Adipocyte (in vitro differentiated cells): ENCODE data around the gene IRX4.

Experiments
- DNase-seq: peaks from one replicate; pipeline ENCODE4 v3.0.0-alpha.2; 2015; ENCODE audit warnings: low read depth
- H3K27me3 ChIP-seq: replicated peaks from 2 replicates; pipeline ENCODE4 v1.7.0; 2013; ENCODE audit warnings: mild to moderate bottlenecking, low read length, moderate library complexity; ENCODE audit not compliant: control insufficient read depth, insufficient read depth
- H3K36me3 ChIP-seq: 2 replicates; pipeline ENCODE4 v1.7.0; 2013; ENCODE audit warnings: low read length, mild to moderate bottlenecking, moderate library complexity; ENCODE audit not compliant: control insufficient read depth, insufficient read depth, severe bottlenecking
- H3K4me1 ChIP-seq: 2 replicates; pipeline ENCODE4 v1.7.0; 2013; ENCODE audit warnings: mild to moderate bottlenecking, low read length, moderate library complexity; ENCODE audit not compliant: control insufficient read depth, insufficient read depth
- H3K4me3 ChIP-seq: 2 replicates; pipeline ENCODE4 v1.7.0; 2013; ENCODE audit warnings: mild to moderate bottlenecking, low read length, moderate library complexity
- H3K9ac ChIP-seq: 2 replicates; pipeline ENCODE4 v1.7.0; 2013; ENCODE audit warnings: mild to moderate bottlenecking, low read length, moderate library complexity
- H3K9me3 ChIP-seq: 2 replicates; pipeline ENCODE4 v1.7.0; 2013; ENCODE audit warnings: mild to moderate bottlenecking, low read length, moderate library complexity; ENCODE audit not compliant: control insufficient read depth

The IRX4 gene

DNA sequence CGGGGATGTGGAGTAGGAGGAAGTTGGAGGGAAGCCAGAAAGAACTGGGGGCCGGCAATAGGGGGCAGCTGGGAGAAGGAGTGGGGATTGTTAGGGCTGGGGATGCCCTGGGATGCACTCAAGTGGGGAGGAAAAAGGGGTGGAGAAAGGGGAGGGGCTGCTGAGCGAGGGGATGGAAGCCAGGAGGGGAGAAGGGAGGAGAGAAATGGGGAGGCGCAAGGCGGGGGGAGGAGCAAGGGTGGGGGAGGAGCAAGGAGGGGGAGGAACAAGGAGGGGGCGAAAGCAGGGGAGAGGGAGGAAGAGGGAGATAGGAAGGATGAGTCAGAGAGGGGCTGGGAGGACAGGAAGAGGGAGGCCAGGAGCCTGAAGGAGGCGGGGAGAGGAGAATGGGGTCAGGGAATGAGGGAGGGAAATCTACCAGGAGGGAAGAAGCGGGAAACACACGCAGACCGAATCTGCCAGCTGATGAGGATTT, 1.6 kb downstream of the IRX4 start:
- Histone ChIP-seq H3K9ac (no peak overlapping the region), H3K27me3 (peaks cover 56% of the 10 kb centered on the region), H3K4me3 (no peak overlapping the region), H3K9me3 (no peaks in the 10 kb centered on the region), H3K36me3 (no peaks in the 10 kb centered on the region), H3K4me1 (no peaks in the 10 kb centered on the region)
- no peak for DNase-seq

DNA sequence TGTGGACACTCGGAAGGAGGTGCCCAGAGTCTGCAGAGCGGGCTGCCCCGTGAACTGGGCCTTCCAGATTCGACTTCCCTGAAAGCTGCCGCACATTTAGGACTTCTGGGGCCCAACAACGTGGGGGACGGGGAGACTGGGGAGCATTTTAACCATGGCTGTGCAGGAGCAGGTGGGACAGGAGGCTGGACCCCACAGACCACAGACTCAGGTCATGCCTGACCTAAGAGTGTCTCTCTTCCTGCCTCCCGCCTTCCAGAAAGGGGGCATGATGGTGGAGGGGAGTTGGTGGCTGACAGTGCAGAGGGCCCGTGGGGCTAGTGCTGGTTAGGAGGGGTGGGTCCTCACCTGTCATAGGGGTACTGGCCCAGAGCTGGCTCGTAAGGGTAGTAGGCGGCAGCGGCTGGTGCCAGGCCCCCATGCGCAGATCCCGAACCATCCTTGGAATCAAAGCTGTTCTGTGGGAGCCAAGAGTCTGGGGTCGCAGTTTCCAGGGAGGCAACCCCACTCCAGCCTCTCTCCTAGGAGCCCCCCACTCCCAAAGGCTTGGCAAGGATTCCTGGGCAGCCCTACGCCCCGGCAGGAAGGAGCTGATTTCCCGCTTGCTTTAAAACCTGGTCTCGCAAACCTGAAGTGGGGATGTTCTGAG, 2.2 kb downstream of the IRX4 start:
- H3K4me3 ChIP-seq = no peak overlapping the region
- H3K27me3 ChIP-seq = peaks cover 56% of the 10 kb centered on the region
- H3K9ac ChIP-seq = no peak overlapping the region
- no peaks in the 10 kb centered on the region for H3K4me1 ChIP-seq
- DNase-seq = no peak
- H3K36me3 ChIP-seq = no peaks in the 10 kb centered on the region
- H3K9me3 ChIP-seq = no peaks in the 10 kb centered on the region

DNA sequence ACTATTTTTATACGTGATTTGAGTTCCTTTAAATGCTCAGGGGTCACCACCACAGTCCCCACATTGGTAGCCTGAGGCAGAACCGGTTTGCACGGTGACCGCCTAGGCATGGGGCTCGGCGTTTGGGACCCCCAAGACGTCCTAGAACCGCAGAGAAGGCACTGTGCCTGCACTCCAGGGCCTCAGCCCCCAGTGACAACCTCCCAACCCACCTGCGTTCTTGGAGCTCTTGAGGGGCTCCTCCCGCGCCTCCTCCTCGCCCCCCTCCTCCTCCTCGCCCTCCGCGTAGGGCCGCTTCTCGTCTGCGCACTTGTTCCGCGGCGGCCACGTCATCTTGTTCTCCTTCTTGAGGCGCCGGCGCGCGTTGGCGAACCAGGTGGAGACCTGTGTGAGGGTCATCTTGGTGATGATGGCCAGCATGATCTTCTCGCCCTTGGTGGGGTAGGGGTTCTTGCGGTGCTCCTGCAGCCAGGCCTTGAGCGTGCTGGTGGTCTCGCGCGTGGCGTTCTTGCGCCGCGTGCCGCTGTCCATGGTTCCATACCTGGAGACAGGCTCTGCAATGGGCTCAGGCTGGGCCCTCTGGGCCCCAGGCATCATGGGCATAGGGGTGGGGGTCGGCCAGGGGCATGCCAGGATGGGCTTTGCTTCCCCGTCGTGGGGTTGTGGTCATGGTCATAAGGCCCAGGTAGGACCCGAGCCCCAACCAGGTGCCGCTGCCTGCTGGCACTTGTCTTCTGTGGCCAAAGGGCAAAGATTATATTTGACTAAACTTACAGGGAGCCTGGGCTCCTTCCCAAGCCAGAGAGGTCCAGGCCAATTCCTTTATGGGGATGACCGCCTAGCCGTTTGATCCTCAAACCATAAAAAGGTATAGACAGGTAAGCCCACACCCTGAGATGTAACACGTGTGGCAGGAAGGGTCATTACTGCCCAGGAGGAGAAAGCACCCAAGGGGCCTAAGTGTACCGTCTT, 3.1 kb downstream of the IRX4 start:
- Histone ChIP-seq H3K9ac (no peak overlapping the region), H3K4me1 (no peaks in the 10 kb centered on the region), H3K36me3 (no peaks in the 10 kb centered on the region), H3K27me3 (peaks cover 53% of the 10 kb centered on the region), H3K4me3 (no peak overlapping the region), H3K9me3 (no peaks in the 10 kb centered on the region)
- no peak for DNase-seq

DNA sequence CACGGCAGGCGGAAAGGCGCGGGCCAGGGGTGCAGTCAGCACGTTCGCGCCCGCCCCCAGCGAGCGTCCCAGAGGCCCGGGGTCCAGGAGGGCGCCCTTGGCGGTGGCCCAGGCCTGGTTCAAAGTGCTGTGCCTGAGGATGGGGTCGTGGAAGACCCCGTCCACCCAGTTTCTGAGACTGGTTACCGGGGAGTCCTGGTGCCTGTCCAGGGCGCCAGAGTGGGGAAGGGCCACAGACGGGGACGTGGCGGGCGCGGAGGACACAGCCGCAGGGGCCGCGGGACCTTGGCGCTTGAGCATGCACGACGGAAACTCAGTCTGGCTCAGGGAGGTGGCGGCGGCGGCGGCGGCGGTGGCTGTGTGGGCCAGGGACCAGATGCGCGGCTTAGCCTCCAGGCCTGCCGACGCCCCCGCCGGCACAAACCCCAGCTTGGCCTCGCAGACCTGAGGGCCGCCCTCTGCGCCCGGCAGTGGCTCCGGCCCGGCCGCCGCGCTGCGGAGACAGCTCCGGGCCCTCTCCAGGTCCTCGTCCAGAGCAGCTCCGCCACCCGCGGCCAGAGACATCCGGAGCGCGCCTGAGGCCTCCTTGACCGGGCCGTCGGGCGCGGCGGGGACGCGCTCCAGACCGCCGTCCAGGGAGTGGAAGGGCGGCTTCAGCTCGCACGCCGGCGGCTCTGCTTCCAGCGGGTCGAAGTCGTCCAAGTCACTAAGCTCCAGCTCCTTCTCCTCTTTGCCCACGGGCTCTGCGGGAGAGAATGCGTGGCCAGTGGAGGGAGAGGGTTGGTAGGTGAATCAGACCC, 4.5 kb downstream of the IRX4 start:
- H3K4me1 ChIP-seq = no peaks in the 10 kb centered on the region
- no peaks in the 10 kb centered on the region for H3K9me3 ChIP-seq
- no peak overlapping the region for H3K9ac ChIP-seq
- H3K36me3 ChIP-seq = no peaks in the 10 kb centered on the region
- H3K27me3 ChIP-seq = peaks cover 56% of the 10 kb centered on the region
- H3K4me3 ChIP-seq = no peak overlapping the region
- DNase-seq = no peak

DNA sequence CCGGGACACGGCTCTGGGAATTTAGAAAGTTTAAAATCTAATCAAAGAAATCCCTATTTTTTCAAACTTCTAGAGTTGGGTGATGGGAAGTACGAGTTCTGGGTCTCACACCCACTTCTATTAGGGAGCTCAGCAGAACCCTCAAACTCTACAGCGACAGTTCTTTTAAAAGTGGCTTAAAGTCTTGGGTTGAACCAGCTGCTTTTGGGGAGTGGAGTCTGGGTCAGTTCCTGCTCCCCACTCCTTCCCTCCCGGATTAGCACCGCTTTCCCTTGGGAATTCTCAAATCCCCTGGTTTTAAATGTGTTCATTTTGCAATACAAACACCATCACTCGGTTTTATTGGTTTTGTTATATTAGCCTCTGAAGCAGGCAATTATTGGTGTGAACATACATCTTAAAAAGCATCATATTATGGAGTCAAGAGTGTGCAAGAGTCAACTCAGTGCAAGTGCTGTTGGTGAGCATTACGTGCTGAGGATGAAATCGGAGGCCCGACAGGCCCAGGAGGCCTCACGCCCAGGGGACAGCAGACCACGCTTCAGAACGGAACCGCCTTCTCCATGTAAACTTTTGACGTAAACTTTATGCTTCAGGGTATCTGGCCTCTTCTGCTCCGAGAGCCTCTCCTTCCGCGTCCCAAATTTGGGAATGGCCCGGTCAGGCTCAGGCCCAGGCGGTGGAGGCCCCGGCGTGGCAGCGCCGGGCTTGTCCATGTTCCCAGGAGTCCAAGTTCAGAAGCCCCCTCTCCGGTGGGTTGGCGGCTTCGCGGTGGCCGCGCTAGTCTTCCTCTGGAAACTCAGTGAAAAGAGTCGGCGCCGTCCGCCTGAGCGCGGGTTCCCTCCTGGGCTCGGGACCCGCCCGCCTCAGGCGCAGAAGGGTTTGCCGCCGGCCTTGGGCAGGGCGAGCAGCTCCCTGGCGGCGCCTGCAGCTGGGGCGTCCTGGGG, 5.3 kb downstream of the IRX4 start:
- no peaks in the 10 kb centered on the region for H3K4me1 ChIP-seq
- no peak for DNase-seq
- H3K4me3 ChIP-seq = no peak overlapping the region
- no peaks in the 10 kb centered on the region for H3K9me3 ChIP-seq
- no peak overlapping the region for H3K9ac ChIP-seq
- H3K27me3 ChIP-seq = peaks cover 59% of the 10 kb centered on the region
- no peaks in the 10 kb centered on the region for H3K36me3 ChIP-seq

DNA sequence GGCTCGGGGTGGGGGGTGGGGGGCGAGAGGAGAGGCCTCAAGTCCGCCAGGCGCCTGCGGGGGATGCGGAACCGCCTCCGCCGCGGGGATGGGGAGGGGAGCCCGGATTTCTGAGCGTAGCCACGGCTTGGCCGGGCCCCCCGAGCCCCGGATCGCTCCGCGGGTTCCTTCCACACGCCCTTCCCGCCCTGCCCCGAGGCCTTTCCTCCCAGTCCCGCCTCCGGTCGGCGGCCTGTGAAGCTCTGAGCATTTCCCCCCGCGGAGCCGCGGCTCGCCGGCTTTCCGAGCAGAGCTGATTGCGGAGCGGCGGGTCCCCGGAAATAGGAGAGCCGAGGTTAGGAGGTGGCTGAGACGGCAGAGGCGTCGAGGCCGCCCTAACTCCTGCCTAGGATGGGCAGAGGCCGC, 6.1 kb downstream of the IRX4 start:
- Histone ChIP-seq H3K9me3 (no peaks in the 10 kb centered on the region), H3K4me3 (no peak overlapping the region), H3K4me1 (no peaks in the 10 kb centered on the region), H3K36me3 (no peaks in the 10 kb centered on the region), H3K9ac (no peak overlapping the region), H3K27me3 (peaks cover 63% of the 10 kb centered on the region)
- DNase-seq = no peak

DNA sequence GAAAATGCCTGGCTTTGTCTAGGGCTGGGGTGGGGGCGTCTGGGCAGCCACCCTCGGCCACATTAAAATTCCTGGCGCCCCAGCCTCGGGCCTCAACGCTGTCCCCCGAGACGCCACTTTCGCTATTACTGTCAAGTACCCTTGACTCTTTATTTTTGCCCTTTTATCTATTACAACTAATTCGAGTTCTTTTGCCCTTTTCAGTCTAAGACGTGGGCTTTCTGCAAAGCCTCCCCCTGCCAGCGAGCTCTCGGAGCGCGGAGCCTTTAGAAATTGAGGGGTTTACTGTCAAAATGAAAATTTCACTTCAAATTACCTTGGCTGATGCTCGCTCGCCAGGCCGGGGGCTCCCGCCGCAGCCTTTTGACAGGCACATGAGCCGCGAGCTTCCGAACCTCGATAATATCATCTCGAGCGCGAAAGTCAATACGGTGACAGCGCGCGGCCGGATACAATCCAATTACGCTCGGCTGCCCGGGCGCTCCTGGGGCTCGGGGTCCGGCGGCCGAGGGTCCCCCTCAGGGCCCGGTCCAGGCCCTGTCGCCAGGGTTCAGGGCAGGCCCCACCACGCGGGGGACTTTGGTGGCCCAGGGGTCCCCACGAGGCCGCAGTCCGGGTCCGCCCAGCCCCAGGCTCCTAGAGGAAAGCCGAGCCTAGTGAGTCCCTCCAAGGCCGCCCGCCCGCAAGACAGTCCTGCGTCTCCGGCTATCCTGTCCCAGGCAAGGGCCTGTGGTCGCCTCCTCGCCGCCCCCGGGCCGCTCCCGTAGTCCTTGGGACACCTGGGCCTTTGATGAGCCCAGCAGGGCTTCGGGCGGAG, 6.7 kb downstream of the IRX4 start:
- H3K4me3 ChIP-seq = no peak overlapping the region
- no peaks in the 10 kb centered on the region for H3K36me3 ChIP-seq
- H3K9me3 ChIP-seq = no peaks in the 10 kb centered on the region
- peak; percentile 4 for DNase-seq
- H3K27me3 ChIP-seq = peaks cover 67% of the 10 kb centered on the region
- H3K4me1 ChIP-seq = no peaks in the 10 kb centered on the region
- no peak overlapping the region for H3K9ac ChIP-seq

DNA sequence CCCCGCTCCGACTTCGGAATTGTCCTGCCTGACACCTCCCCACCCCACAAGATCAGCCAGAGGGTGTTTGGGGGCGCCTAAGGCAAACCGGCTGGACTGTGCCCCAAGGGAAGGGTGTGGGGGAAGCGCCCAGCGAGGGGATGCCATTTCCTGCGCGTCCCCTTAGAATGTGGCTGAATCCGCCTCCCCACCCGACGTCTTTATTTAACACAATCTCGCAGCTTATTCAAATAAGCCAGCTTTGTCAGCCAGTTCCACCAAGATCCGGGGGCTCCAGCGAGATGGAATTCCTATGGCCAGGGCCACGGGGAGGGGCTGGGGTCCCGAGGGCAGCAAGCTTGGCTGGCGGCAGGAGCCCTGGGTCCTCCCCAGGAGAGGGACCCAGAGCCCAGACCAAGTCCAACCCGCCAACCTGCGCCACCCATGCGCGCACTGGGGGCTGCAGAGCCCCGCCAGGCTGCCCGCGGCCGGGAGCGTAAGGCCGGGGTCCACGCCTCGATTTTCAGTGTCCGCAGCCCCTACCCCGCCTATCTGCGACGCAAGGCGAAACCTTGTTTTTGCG, 7.4 kb downstream of the IRX4 start:
- no peaks in the 10 kb centered on the region for H3K4me1 ChIP-seq
- peaks cover 63% of the 10 kb centered on the region for H3K27me3 ChIP-seq
- no peak for DNase-seq
- H3K9me3 ChIP-seq = no peaks in the 10 kb centered on the region
- no peak overlapping the region for H3K9ac ChIP-seq
- no peak overlapping the region for H3K4me3 ChIP-seq
- no peaks in the 10 kb centered on the region for H3K36me3 ChIP-seq

DNA sequence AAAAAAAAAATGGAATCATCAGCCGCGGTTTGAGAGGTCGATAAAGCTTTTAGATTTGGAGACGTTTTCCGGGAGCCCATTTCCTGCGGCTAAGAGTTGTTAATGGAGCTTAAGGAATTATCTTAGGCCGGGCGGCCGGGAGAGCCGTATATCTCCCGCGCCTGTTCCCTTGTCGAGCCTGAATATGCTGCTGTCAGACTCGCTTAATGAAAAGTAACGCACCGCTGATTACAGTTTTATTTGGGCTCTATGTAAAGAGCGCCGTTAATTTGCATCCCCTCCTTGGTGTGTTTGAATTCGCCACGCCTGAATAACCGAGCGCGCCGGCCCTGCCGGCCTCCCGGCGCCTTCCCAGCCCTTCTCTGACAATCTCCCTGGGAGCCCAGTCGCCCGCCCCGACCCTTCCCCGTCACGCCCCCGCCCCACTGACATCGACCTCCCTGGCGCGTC, 7.9 kb downstream of the IRX4 start:
- no peak overlapping the region for H3K4me3 ChIP-seq
- no peaks in the 10 kb centered on the region for H3K9me3 ChIP-seq
- no peak overlapping the region for H3K9ac ChIP-seq
- DNase-seq = peak; percentile 7
- no peaks in the 10 kb centered on the region for H3K36me3 ChIP-seq
- H3K27me3 ChIP-seq = peaks cover 57% of the 10 kb centered on the region
- no peaks in the 10 kb centered on the region for H3K4me1 ChIP-seq
